HG02981 (cell line): Measurements from ENCODE around the gene RARG.

Source experiments
- ATAC-seq: cut with Tn5 transposase; IDR thresholded peaks from one replicate; pipeline ENCODE4 v1.9.1; 2021; ENCODE audit warnings: mild to moderate bottlenecking, moderate library complexity; ENCODE audit not compliant: unreplicated experiment

RARG gene

DNA sequence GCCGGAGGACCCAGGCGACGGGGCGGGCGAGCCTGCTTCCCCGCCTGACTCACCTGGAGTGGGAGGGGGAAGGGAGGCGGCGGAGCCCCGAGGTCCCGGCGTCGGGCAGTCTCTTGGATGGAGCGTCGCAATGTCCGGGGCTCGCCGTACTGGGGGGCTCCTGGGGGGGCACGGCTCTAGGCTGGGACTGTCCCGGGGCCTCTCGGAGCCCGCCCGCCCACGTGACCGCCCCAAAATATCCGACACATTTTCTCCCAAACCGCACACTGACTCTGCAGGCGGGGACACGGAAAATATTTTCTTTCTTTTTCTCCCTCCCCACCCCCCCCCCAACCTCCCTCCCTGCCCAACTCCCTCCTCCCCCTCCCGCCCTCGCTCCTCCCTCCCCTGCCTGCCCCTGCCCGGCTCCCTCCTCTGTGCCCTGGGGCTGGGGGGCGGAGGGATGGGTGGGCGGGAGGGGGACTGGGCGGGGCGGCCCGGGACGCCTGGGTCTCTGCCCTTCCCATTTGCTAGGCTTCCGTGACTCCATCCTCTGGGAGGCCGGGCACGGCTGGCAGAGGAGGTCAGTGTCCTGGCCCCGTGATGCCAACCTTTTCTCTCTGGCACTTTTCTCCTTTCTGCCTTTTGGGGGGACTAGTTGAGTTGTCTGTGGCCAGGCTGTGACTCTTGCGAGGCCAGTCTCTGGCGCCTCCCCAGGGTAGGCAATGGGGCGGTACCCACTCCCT is at the start of gene RARG:
RARG (minus strand) TSS at position 289 of the 725 bp plus-strand sequence. CDS start 4,664 bp downstream, outside the sequence.
- ATAC-seq, result no peak

DNA sequence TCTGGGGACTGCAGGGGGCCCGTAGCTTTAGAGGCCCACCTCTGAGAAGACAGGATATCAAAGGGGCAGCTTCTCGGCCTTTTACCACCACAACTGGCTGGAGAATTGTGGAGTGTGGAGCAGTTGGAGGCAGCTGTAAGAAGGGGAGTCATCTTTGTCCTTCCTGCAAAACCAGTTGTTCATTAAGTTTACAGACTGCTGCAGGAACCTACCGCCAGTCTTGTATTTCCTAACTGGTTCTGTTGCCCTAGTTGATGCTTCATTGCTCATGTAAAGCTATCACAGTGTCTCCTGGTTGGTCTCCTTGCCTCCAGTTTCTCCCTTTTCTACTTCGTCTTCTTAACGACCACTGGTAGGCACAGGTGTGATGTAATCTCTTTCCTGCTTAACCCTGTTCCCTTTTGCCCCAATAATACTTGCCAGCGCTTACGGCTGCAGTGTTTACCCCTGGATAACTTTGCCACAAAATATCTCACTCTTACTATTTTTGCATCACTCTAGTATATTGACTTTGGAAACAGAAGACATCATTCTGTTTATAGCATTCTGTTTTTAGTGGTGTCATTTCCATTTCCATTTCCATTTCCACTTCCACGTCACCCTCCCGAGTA is 48.0 kb upstream of the RARG start:
- no peak for ATAC-seq

DNA sequence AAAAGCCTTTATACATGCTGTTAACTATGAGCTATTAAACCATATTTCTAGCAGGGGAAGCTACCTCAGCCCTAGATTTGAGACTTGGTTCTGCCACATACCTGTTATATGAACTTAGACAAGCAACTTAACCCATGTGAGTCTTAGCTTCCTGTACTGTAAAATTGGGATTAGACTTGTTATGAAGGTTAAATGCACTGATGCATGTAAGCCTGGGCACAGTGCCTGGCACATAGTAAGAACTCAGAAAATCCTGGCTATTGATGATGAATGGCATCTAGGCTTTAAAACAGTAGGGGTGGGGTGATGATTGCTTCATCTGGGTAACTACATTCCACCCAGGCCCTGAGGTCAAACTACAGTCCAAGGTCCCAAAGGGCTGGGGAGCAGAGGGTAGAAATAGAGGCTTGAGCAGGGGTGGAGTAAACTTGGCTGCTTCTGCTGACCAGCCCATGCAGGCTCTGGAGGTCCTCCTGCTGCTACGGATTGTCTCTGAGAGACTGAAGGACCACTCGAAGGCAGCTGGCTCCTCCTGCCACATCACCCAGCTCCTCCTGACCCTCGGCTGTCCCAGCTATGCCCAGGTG is 47.4 kb upstream of the RARG start:
- no peak for ATAC-seq

DNA sequence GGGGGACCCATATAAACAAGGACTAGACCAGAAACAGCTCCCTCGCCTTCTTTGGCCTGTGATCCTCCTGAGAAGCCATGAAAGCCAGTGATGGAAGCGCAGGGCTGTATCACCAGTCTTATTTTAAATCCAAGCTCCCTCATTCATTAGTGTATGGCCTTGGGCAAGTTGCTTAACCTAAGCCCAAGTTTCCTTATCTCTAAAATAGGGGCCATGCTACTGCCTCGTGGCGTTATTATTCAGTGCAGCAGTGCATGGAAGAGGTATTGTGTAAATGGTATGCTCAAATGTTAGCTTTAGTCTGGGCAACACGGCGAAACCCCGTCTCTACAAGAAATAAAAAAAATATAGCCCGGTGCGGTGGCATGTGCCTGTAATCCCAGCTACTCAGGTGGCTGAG is 46.0 kb upstream of the RARG start:
- no peak for ATAC-seq

DNA sequence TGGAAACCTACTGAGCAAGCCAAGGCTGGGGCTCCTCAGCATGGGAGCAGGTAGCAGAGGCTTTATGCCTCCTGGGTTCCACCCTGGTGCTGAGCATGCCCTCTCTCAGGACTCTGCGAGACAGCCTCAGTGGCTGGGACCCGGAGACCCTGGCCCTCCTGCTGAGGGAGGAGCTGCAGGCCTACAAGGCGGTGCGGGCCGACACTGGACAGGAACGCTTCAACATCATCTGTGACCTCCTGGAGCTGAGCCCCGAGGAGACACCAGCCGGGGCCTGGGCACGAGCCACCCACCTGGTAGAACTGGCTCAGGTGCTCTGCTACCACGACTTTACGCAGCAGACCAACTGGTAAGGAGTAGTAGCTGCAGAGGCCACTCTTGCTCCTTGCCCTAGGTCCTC is 44.5 kb upstream of the RARG start:
- ATAC-seq, result no peak

DNA sequence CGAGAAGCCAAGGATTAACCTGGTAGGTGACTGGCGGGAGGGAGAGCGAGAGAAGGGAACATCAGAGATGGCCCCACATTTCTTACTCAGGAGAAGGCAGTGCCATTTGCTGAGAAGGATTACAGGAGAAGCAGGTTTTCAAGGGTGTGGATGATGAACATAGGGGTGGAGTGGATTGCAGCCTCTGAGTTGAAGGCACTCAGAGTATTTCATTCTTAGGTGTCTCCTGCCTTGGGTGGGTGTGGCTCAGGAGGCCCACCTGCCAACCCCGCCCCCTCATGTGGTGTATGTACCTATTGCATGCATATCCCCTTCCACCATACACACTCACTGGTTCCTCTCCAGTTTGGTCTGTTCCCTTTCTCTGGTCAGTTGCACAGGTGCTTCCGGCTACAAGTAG is 42.4 kb upstream of the RARG start:
- ATAC-seq, result no peak

DNA sequence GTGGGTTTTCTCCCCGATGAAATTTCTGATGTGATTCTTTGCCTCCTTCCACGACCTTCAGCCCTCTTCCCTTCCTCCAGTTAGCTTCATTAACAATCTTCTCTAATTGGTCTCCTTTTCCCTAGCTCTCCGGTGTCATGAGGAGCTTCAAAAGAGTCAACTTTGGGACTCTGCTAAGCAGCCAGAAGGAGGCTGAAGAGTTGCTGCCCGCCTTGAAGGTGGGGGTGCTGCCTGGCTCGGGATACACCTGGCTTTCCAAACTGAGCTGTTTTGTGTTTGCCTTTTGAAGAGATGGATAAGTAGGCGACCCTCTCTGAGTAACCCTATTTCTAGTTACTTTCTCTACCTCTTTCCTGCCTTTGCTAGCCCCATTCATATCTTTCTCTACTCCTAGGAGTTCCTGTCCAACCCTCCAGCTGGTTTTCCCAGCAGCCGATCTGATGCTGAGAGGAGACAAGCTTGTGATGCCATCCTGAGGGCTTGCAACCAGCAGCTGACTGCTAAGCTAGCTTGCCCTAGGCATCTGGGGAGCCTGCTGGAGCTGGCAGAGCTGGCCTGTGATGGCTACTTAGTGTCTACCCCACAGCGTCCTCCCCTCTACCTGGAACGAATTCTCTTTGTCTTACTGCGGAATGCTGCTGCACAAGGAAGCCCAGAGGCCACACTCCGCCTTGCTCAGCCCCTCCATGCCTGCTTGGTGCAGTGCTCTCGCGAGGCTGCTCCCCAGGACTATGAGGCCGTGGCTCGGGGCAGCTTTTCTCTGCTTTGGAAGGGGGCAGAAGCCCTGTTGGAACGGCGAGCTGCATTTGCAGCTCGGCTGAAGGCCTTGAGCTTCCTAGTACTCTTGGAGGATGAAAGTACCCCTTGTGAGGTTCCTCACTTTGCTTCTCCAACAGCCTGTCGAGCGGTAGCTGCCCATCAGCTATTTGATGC is 36.9 kb upstream of the RARG start:
- ATAC-seq, result no peak

DNA sequence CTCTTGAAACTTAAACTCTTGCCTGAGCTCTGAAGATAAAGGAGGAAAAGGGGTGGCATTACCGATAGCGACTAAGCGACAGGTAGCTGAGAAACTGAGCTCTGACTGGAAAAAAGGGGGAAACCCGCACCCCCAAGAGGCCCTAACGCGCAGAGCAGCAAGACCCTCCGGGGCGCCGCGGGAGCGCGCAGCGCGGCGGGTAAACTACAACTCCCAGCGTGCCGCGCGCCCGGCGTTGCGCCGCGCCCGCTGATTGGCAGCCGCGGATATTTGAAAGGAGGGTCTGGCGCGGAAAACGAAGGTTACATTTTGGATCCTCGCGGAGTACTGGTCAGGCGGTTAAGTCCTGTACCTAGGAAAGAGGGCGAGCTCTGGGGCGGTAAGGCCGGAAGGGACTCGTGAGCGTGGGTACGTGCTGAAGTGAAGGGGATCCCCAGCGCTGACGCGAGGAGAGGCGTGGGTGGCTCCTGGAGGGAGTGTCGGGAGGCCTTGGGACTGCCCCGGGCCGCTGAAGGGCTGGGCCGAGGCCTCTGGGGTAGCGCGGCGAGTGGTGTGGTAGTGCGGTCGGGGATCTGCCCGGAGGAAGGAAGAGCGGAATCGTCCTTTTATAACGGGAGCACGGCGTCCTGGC is 36.1 kb upstream of the RARG start, which contains the start of gene ESPL1:
ESPL1 (plus strand) TSS at position 301 of the 631 bp plus-strand sequence. CDS start 468 bp downstream, outside the sequence.
- ATAC-seq, result peak; percentile 75

DNA sequence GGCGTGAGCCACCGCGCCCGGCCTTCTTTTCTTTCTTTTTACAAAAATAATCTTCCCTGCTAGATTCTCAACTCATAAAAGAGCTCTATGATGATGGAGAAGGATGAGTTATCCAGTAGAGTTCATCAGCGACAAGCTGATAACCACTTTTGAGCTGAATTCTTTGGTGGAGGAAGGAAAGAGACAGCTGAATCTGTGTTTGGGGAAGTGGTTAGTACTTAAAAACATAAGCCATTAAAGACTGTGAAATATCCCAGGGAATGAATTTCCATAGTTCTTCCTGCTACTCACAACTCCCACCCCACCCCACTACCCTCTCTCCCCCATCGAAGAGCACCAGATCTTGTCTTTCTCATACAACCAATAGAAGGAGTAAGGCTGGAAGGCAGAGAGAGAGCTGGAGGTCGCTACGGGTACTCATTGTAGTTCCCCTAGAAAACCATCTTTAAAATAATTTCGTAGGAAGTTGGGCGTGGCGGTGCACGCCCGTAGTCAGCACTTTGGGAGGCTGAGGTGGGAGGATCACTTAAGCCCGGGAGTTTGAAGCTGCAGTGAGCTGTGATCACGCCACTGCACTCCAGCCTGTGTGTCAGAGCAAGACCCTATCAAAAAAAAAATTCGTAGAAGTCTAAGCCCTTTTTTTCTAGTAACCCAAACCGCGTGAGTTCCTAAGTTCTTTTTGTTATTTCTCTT is 35.4 kb upstream of the RARG start:
- peak; percentile 20 for ATAC-seq

DNA sequence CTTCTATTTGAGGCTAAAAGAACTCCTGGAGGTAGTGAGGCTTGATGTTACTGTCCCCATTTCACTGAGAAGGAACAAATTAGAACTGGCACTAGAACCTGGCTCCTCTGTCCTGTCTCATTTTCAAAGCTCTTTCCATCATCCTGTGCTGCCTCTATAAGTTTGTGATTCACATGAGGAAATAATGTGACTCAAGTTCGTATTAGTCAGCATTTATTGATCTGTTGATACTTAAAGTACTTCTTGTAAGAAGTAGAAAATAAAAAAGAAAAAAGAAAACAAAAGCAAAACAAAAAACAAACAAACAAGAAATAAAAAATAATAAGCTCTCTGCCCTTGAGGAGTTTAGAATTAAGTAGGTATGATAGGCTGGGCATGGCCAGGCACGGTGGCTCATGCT is 33.8 kb upstream of the RARG start:
- no peak for ATAC-seq

DNA sequence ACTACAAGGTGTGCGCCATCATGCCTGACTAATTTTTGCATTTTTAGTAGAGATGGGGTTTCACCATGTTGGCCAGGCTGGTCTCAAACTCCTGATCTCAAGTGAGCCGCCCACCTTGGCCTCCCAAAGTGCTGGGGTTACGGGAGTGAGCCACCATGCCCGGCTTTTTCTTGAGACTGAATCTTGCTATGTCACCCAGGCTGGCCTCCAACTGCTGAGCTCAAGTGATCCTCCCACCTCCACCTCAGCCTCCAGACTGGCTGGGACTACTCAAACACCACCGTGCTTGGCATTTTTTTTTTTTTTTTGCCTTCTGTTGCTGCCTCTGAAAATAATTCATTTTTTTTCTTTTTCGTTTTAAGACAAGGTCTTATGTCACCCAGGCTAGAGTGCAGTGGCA is 27.9 kb upstream of the RARG start:
- no peak for ATAC-seq

DNA sequence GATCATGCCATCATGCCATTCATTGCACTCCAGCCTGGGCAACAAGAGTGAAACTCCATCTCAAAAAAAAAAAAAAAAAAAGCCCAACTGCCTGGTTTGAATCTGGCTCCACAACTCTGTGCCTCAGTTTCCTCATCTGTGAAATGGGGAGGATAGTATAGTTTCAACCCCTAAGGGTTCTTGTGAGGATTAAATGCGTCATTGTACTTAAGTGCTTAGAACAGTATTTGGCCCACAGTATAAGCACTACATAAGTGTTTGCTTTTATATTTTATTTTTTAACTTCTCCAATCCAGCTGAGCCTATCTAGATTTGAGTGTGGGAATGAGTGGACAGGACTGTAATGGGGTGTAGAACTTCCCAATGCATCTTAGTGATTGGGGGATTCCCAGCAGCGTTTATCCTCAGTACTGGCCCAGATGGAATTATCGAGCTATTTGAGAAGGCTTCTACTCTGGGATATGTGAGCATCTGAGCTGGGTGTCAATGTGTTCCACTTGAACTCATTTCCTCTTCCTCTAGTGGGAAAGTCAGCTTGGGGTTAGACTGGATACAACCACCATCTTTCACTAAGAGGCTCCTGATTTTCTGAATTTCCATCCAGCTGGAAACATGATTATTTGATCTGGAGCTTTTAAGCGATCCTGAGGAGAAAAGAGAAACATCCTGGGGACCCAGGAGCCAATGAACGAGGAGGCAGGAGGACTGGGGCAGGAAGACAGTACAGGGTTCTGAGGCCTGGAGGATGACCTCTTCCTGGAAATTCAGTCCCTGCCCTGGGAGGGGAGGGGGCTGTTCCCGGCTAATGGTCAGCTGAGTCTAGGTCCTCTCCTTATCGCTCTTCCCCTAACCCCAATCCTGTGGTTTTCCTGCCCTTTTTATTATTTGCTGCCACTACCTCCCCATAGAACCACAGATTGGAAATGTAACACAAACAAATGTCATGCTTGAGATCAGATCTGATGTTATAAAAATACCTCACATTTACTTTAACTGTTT is 26.8 kb upstream of the RARG start:
- ATAC-seq, result no peak

DNA sequence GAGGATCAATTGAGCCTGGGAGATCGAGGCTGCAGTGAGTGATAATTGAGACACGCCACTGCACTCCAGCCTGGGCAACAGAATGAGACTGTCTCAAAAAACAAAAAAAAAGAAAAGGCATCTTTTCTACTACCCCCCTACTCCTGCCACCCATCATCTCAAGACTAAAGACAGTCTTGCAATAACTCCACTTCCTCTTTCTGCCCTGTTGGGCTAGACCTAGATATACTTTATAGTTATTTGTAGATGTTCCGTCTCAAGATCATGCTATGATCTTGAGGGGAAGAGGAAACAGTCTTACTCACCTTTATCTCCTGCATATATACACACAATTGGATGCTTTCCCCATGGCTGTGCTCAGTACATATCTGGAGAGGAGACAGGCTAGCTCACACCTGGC is 24.0 kb upstream of the RARG start:
- ATAC-seq, result no peak

DNA sequence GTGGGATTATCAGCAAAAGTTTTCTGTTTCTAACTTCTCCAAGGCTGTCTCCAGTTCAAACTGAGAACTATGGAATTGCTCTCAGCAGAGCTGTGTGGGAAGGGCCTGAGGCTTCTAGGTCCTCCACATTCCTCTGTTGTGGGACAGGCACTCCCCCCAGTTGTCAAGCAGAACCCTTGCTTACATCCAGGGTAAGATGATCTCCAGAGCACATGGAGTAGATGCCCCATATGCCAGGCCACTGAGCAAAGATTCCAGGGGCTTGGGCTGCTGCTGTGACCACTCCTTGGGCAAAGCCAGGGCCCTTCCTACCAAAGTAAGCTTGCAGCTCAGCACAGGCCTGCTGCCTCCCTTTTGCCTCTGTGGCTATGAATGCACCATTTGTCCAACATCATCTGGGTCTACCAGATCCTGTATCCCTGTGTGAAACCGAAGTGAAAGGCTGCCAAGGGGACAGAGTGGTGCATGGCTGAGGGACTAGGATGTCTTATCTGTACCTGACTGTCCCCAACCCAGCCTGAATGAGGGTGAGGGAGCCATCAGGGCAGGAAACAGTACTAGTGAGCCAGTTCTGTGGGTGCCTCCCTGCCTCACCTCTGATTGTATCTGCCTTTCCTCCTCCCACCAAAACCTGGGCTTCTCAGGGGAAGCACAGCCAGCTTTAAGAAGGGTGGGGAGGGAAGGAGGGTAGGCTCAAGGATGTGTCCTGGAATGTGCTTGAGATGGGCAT is 23.0 kb upstream of the RARG start:
- no peak for ATAC-seq

DNA sequence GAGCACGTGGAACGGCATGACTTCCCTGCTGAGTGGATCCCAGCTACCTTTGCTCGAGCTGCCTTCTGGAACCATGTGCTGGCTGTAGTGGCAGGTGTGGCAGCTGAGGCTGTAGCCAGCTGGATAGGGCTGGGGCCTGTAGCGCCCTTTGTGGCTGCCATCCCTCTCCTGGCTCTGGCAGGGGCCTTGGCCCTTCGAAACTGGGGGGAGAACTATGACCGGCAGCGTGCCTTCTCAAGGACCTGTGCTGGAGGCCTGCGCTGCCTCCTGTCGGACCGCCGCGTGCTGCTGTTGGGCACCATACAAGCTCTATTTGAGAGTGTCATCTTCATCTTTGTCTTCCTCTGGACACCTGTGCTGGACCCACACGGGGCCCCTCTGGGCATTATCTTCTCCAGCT is 21.3 kb upstream of the RARG start:
- no peak for ATAC-seq

DNA sequence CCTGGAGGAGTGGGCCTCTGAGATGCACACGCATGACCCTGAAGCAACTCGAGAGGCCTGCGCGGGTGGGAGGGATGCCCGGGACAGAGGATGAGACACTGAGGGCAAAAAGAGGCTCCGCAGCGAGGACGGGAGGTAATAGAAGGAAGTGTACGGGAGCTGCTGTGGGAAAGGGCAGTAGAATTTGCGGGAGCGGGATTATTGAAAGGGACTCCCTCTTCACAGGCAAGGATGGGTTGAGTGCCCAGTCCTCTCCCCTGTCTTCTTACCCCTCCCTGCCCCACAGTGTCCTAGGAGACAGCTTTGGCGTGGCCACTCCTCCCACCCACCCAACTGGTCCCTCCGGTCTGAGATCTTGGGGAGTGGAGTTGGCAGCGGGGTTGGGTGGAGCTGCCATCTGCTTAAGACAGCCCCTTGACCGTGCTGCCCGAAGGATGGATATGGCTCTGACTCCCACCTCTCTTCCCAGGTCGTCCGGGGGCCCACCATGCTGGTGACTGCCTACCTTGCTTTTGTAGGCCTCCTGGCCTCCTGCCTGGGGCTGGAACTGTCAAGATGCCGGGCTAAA is 20.4 kb upstream of the RARG start:
- ATAC-seq, result no peak

DNA sequence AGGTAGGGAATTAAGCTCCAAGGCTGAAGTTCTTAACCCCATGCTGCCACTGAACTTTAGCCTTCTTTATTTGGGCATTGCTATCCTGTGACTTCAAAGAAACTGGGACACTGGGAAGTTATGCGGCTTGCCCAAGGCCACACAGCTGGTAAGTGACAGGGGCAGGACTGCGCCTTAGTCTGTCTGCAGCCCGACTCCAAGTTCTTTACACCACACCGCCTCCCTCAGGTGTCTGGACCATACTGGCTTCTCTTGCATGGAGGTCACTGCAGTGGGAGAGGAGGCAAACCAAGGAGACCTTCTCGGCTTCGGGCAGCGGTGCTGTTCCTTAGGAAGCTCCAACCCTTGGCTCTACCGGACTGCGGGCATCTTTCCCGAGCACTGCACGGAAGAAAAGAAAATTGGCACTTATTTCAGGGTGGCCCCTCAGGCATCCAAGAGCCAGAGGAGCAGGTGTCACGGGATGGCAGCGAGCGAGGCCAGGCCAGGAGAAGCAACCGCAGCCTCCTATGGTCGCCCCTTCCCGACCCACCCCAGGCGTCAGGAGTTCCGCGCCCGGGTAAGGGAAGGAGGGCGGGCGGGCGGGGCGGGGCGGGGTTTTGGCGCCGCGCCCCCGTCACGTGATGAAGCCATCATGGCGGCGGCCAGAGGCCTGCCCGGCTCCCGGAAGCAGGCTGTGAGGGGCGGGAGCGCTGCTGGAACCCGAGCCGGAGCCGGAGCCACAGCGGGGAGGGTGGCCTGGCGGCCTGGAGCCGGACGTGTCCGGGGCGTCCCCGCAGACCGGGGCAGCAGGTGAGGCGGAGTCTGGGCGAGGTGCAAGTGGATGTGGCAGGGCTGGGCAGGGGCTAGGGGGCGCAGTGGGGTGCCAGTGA is 19.7 kb upstream of the RARG start:
- ATAC-seq, result peak; percentile 68
